Chondrocyte (in vitro differentiated cells): ENCODE measurements around the gene CFDP1. TPM values are rescaled to one million over a fixed set of nuclear protein-coding genes. Genes with fewer than 3 reads are reported as not detected.
"Not testable (repeated sequence)": the region's sequence is repeated elsewhere in the genome, so short reads cannot be mapped to it uniquely, and the experiment has no call there.

Source experiments
- DNase-seq: peaks from one replicate; pipeline ENCODE4 v3.0.0; 2021; ENCODE audit warnings: mixed read lengths, low spot score
- H3K27ac Mint-ChIP-seq: one replicate; pipeline ENCODE4 v1.8.0; 2021; ENCODE audit warnings: mild to moderate bottlenecking, moderate library complexity, mixed read lengths; ENCODE audit not compliant: unreplicated experiment
- H3K27me3 Mint-ChIP-seq: 2 replicates; pipeline ENCODE4 v1.8.0; 2021; ENCODE audit warnings: low read depth, mixed read lengths
- H3K36me3 Mint-ChIP-seq: 2 replicates; pipeline ENCODE4 v1.8.0; 2021; ENCODE audit warnings: low read depth, mixed read lengths
- H3K4me1 Mint-ChIP-seq: 2 replicates; pipeline ENCODE4 v1.8.0; 2021; ENCODE audit warnings: low read depth, mild to moderate bottlenecking, mixed read lengths
- H3K4me3 Mint-ChIP-seq: one replicate; pipeline ENCODE4 v1.8.0; 2021; ENCODE audit warnings: mild to moderate bottlenecking, moderate library complexity, mixed read lengths; ENCODE audit not compliant: unreplicated experiment
- H3K9me3 Mint-ChIP-seq: 2 replicates; pipeline ENCODE4 v1.8.0; 2021; ENCODE audit warnings: low read depth, mixed read lengths
- total RNA-seq: library from RNA; stranded (reverse); gene quantifications from 3 replicates; pipeline ENCODE4 v1.2.1, GENCODE V29; 2021
- TF ChIP-seq, protein P1 (sequence below): fragments of 200-600 bp; sonication (generic); IDR thresholded peaks from 2 replicates; pipeline ENCODE4 v1.5.0; 2021; ENCODE audit warnings: antibody characterized with exemption, mild to moderate bottlenecking, moderate library complexity

CFDP1 gene
- total RNA-seq, 1 donor from 2014 or later: 45.3 TPM

DNA sequence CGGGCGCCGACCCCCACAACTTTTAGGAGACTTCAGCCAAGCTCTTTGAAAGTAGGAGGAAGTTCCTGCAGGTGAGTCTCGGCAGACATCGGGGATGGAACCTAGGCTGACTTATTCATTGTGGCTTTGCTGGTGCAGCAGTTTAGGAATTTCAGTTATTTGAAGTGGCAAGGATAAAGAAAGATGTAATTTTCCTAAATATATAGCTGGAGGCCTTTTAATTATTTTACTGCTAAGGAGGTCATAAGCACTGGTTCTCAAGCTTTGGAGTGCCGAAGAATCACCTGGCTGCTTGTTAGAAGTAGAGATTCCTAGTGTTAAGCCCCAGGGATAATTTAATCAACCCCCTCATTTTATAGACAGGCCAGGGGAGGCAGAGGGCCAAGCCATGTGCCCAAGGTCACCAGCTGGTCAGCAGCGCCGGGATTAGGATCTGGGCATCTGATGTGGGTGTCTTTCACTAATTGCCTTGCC lies 152.9 kb downstream of the CFDP1 start:
- H3K27me3 Mint-ChIP-seq: no peaks in the 10 kb centered on the region
- TF ChIP-seq, protein P1, sequence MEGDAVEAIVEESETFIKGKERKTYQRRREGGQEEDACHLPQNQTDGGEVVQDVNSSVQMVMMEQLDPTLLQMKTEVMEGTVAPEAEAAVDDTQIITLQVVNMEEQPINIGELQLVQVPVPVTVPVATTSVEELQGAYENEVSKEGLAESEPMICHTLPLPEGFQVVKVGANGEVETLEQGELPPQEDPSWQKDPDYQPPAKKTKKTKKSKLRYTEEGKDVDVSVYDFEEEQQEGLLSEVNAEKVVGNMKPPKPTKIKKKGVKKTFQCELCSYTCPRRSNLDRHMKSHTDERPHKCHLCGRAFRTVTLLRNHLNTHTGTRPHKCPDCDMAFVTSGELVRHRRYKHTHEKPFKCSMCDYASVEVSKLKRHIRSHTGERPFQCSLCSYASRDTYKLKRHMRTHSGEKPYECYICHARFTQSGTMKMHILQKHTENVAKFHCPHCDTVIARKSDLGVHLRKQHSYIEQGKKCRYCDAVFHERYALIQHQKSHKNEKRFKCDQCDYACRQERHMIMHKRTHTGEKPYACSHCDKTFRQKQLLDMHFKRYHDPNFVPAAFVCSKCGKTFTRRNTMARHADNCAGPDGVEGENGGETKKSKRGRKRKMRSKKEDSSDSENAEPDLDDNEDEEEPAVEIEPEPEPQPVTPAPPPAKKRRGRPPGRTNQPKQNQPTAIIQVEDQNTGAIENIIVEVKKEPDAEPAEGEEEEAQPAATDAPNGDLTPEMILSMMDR: no peak
- H3K4me1 Mint-ChIP-seq: peaks cover 18% of the 10 kb centered on the region
- DNase-seq: no peak
- no peak overlapping the region for H3K27ac Mint-ChIP-seq
- H3K9me3 Mint-ChIP-seq: no peaks in the 10 kb centered on the region
- H3K4me3 Mint-ChIP-seq: no peak overlapping the region
- no peaks in the 10 kb centered on the region for H3K36me3 Mint-ChIP-seq

DNA sequence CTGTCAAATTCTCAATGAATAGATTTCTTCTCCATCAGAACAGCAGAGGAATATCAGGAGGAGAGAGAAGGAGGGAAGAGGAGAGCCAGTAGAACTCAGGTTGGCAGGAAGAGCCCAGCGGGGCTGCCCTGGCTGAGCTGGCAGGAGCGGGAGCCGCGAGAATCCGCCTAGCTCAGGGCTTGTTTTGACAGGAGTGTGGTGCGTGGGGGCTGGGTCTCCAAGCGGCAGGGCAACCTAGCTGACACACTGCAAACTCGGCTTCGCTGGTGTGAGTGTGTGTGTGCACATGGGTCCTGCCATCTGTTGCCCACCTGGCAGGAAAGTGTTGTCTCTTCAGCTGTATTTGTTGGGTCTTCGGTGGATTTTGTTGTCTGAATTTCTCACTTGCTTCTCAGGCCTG lies 154.0 kb downstream of the CFDP1 start:
- peak overlapping the region; percentile 41 for H3K27ac Mint-ChIP-seq

DNA sequence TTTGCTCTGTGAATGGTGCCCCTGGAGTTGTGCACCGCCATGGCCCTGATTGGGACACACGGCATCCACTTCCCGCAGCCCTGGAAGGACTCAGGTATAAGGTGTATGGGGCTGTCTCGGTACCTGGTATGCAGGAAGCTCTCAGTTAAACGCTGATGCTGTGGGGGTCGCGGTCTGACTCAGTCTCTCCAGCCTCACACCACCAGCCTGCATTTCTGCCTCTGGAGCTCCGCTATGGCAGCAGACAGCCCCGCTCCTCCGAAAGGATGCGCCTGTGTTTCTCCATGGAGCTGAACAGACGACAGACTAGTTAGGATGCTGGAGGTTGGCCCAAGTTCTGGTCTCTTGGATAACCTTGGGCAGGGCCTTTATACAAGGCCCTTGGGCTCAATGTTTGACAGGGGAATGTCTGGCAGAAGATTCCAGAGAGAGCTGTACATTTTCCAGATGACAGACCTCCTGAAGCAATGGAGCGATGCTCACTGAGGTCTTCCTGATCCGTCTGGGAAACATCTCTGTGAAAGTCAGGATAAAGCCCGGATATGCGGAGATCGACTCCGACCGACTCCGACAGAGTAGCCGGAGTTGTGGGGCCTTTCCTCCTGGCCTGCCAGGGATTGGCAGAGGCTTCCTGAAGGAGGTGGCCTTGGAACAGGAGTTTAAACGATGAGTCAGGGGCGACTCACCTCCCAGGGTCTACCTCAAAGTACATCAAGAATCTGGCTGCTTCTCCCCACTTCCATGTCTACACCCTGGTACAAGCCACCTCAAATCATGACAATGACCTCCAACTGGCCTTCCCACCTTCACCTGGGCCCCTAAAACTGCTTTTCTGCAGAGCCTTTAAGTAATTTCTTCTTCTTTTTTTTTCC lies 160.0 kb downstream of the CFDP1 start:
- no peak overlapping the region for H3K4me3 Mint-ChIP-seq
- TF ChIP-seq, protein P1: no peak

More for the DNA sequence above, 154.0 kb downstream of the CFDP1 start:
- Mint-ChIP-seq H3K36me3 (no peaks in the 10 kb centered on the region), H3K4me1 (peaks cover 18% of the 10 kb centered on the region), H3K9me3 (no peaks in the 10 kb centered on the region), H3K4me3 (peak overlapping the region; percentile 43), H3K27me3 (no peaks in the 10 kb centered on the region)
- no peak for DNase-seq
- TF ChIP-seq, protein P1: no peak

GRCh38 chr16:75272629-75273028 lies 160.7 kb downstream of the CFDP1 start:
- DNase-seq, H3K36me3 Mint-ChIP-seq, H3K27ac Mint-ChIP-seq, H3K9me3 Mint-ChIP-seq, H3K27me3 Mint-ChIP-seq, H3K4me3 Mint-ChIP-seq: not testable (repeated sequence)
- peaks cover 44% of the 10 kb centered on the region for H3K4me1 Mint-ChIP-seq

More for the DNA sequence above, 160.0 kb downstream of the CFDP1 start:
- Mint-ChIP-seq H3K36me3 (no peaks in the 10 kb centered on the region), H3K4me1 (peaks cover 37% of the 10 kb centered on the region), H3K27me3 (no peaks in the 10 kb centered on the region), H3K9me3 (no peaks in the 10 kb centered on the region), H3K27ac (no peak overlapping the region)
- no peak for DNase-seq

DNA sequence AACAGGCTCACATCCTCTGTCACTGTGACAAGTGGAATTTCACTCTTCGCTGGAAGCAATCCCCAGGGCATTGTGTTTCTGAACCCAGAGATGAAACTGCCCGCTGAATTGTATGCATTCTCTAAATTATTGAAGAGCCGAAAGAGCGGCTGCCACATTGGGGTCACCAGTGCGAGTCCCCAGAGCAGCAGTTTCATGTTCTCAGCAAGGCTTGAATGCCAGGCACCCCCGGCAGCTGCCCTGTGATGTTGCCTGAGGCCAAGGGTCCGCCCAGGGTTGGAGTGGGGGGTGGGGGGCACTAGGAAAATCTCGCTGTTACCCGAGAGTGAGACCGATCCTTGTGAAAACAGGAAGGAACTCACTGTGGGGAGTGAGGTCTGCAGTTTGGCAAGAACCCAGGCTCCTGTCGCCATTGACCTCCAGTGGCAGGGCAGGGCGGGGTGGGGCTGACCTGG lies 161.2 kb downstream of the CFDP1 start:
- Mint-ChIP-seq H3K4me3 (no peak overlapping the region), H3K27me3 (no peaks in the 10 kb centered on the region), H3K36me3 (no peaks in the 10 kb centered on the region), H3K4me1 (peaks cover 46% of the 10 kb centered on the region), H3K27ac (peak overlapping the region; percentile 87), H3K9me3 (no peaks in the 10 kb centered on the region)
- no peak for DNase-seq
- TF ChIP-seq, protein P1: no peak
